Activated T-helper 9 cell treated with anti-CD3 and anti-CD28 coated beads, Interleukin-2, amount 50 U/mL, for 16 hours (primary cell): ENCODE results near the gene GATA1.

ENCODE experiments used
- DNase-seq: peaks from one replicate; pipeline ENCODE4 v3.0.0-alpha.2; 2020; ENCODE audit warnings: low read depth

Gene GATA1

GRCh38 chrX:48786341-48786800 lies at the start of gene GATA1:
GATA1 (plus strand) TSS chrX:48786590; CDS start chrX:48791110, 4,520 bp downstream.
- no peak for DNase-seq

GRCh38 chrX:48736878-48737212 lies 49.5 kb upstream of the GATA1 start:
- DNase-seq, result no peak

GRCh38 chrX:48737213-48737938 lies 49.0 kb upstream of the GATA1 start:
- peak; percentile 76 for DNase-seq

GRCh38 chrX:48737940-48738339 lies 48.5 kb upstream of the GATA1 start:
- DNase-seq, result no peak

GRCh38 chrX:48741834-48742233 lies 44.6 kb upstream of the GATA1 start:
- no peak for DNase-seq

GRCh38 chrX:48745222-48745621 lies 41.2 kb upstream of the GATA1 start:
- DNase-seq, result no peak

- DNase-seq, result no peak
Measured at GRCh38 chrX:48747415-48748016, 38.9 kb upstream of the GATA1 start.

- no peak for DNase-seq
Measured at GRCh38 chrX:48749182-48749581, 37.2 kb upstream of the GATA1 start.

- no peak for DNase-seq
Measured at GRCh38 chrX:48751343-48751742, 35.0 kb upstream of the GATA1 start.

GRCh38 chrX:48752498-48752897 lies 33.9 kb upstream of the GATA1 start:
- no peak for DNase-seq

- DNase-seq, result no peak
Measured at GRCh38 chrX:48753708-48754228, 32.6 kb upstream of the GATA1 start.

GRCh38 chrX:48754238-48754637 lies 32.2 kb upstream of the GATA1 start:
- DNase-seq, result no peak

GRCh38 chrX:48761674-48762471 lies 24.5 kb upstream of the GATA1 start, which contains the start of gene GLOD5:
GLOD5 (plus strand) TSS chrX:48761747; CDS start chrX:48761791, 44 bp downstream.
- DNase-seq, result no peak

- no peak for DNase-seq
Measured at GRCh38 chrX:48769230-48769629, 17.2 kb upstream of the GATA1 start.

GRCh38 chrX:48770296-48770695 lies 16.1 kb upstream of the GATA1 start:
- DNase-seq, result no peak

GRCh38 chrX:48772602-48773001 lies 13.8 kb upstream of the GATA1 start:
- no peak for DNase-seq

GRCh38 chrX:48776818-48777439 lies 9.5 kb upstream of the GATA1 start:
- no peak for DNase-seq

GRCh38 chrX:48779399-48779798 lies 7.0 kb upstream of the GATA1 start:
- no peak for DNase-seq

GRCh38 chrX:48781705-48782104 lies 4.7 kb upstream of the GATA1 start:
- DNase-seq, result no peak

- DNase-seq, result no peak
Measured at GRCh38 chrX:48782216-48782615, 4.2 kb upstream of the GATA1 start.

GRCh38 chrX:48782795-48783194 lies 3.6 kb upstream of the GATA1 start:
- DNase-seq, result no peak

- no peak for DNase-seq
Measured at GRCh38 chrX:48784726-48785125, 1.7 kb upstream of the GATA1 start.
